GM23338 (cell line): Measurements from ENCODE around the gene MIAT. TPM values are rescaled to one million over a fixed set of nuclear protein-coding genes. Genes with fewer than 3 reads are reported as not detected.

Experiments
- ATAC-seq: fragments of 200-7000 bp; cut with Tn5 transposase; 3 replicates; pipeline ENCODE4 v1.9.1; 2020
- DNase-seq: peaks from one replicate; pipeline ENCODE4 v3.0.0-alpha.2; 2015; ENCODE audit warnings: low spot score
- H2AFZ ChIP-seq: fragments of 200-600 bp; sonication (generic); 2 replicates; pipeline ENCODE4 v1.8.0; 2016; ENCODE audit warnings: antibody characterized with exemption, mild to moderate bottlenecking, moderate library complexity
- H3F3A ChIP-seq: fragments of 200-600 bp; sonication (generic); replicated peaks from 2 replicates; pipeline ENCODE4 v1.8.0; 2017; ENCODE audit warnings: antibody characterized with exemption, mixed run types, low read depth
- H3K27ac ChIP-seq: fragments of 200-600 bp; sonication (generic); 2 replicates; pipeline ENCODE4 v1.6.1; 2016; ENCODE audit warnings: low read depth
- H3K27me3 ChIP-seq: fragments of 200-600 bp; sonication (generic); 2 replicates; pipeline ENCODE4 v1.8.0; 2016; ENCODE audit warnings: mild to moderate bottlenecking, mixed run types, moderate library complexity; ENCODE audit not compliant: insufficient read depth
- H3K36me3 ChIP-seq: fragments of 200-600 bp; sonication (generic); 2 replicates; pipeline ENCODE4 v1.8.0; 2016; ENCODE audit warnings: mild to moderate bottlenecking; ENCODE audit not compliant: insufficient read depth
- H3K4me1 ChIP-seq: fragments of 200-600 bp; sonication (generic); 2 replicates; pipeline ENCODE4 v1.8.0; 2016; ENCODE audit warnings: mild to moderate bottlenecking, moderate library complexity; ENCODE audit not compliant: insufficient read depth
- H3K4me2 ChIP-seq: fragments of 200-600 bp; sonication (generic); 2 replicates; pipeline ENCODE4 v1.7.1; 2017; ENCODE audit warnings: mixed run types
- H3K4me3 ChIP-seq: fragments of 200-600 bp; sonication (generic); 2 replicates; pipeline ENCODE4 v1.6.1; 2016; ENCODE audit warnings: mixed run types
- H3K79me2 ChIP-seq: fragments of 200-600 bp; sonication (generic); replicated peaks from 2 replicates; pipeline ENCODE4 v1.8.0; 2017; ENCODE audit warnings: mild to moderate bottlenecking; ENCODE audit not compliant: insufficient read depth
- H3K9me2 ChIP-seq: fragments of 200-600 bp; sonication (generic); 2 replicates; pipeline ENCODE4 v1.8.0; 2017; ENCODE audit not compliant: insufficient read depth
- H4K20me1 ChIP-seq: fragments of 200-600 bp; sonication (generic); replicated peaks from 2 replicates; pipeline ENCODE4 v1.8.0; 2017; ENCODE audit warnings: mild to moderate bottlenecking; ENCODE audit not compliant: insufficient read depth
- H3K27ac Mint-ChIP-seq: 2 replicates; pipeline ENCODE4 v1.8.0; 2020; ENCODE audit warnings: inconsistent platforms, mild to moderate bottlenecking, moderate library complexity, mixed read lengths
- H3K27me3 Mint-ChIP-seq: 3 replicates; pipeline ENCODE4 v1.8.0; 2022; ENCODE audit warnings: low read depth, mild to moderate bottlenecking, moderate library complexity, mixed read lengths, inconsistent platforms; ENCODE audit not compliant: insufficient read depth, poor library complexity
- H3K36me3 Mint-ChIP-seq: 3 replicates; pipeline ENCODE4 v1.8.0; 2021; ENCODE audit warnings: low read depth, mild to moderate bottlenecking, inconsistent platforms, moderate library complexity, mixed read lengths
- H3K4me1 Mint-ChIP-seq: 3 replicates; pipeline ENCODE4 v1.8.0; 2020; ENCODE audit warnings: mild to moderate bottlenecking, inconsistent platforms, mixed read lengths
- H3K4me3 Mint-ChIP-seq: 3 replicates; pipeline ENCODE4 v1.8.0; 2021; ENCODE audit warnings: moderate library complexity, mild to moderate bottlenecking, inconsistent platforms, mixed read lengths
- H3K9me3 Mint-ChIP-seq: 3 replicates; pipeline ENCODE4 v1.8.0; 2020; ENCODE audit warnings: moderate library complexity, mild to moderate bottlenecking, inconsistent platforms, mixed read lengths
- CREB1 ChIP-seq: fragments of 250-450 bp; sonication (Bioruptor Pico); IDR thresholded peaks from 2 replicates; pipeline ENCODE4 v1.5.0; 2020; ENCODE audit warnings: low read depth, mild to moderate bottlenecking, moderate library complexity
- CTCF ChIP-seq, 2 experiments: fragments of 200-600 bp in 1 of 2; sonication (generic) in 1 of 2; conservative IDR thresholded peaks; 2 replicates each; pipeline versions ENCODE4 v1.5.1 to v1.6.1; 2016 to 2017; ENCODE audit warnings: antibody characterized with exemption in 2 of 2, low read depth in 2 of 2, mild to moderate bottlenecking in 2 of 2, moderate library complexity in 1 of 2
- EZH2phosphoT487 ChIP-seq: fragments of 200-600 bp; sonication (generic); IDR thresholded peaks from one replicate; pipeline ENCODE4 v1.8.1; 2018; ENCODE audit warnings: antibody characterized with exemption; ENCODE audit not compliant: unreplicated experiment
- NANOG ChIP-seq: IDR thresholded peaks from 2 replicates; pipeline ENCODE4 v1.6.1; 2016; ENCODE audit warnings: antibody characterized with exemption, borderline replicate concordance
- POLR2AphosphoS5 ChIP-seq: IDR thresholded peaks from 2 replicates; pipeline ENCODE4 v1.6.1; 2016; ENCODE audit warnings: antibody characterized with exemption, low read depth
- REST ChIP-seq: IDR thresholded peaks from one replicate; pipeline ENCODE4 v1.6.1; 2018; ENCODE audit warnings: antibody characterized with exemption; ENCODE audit not compliant: unreplicated experiment
- STAT1 ChIP-seq: IDR thresholded peaks from one replicate; pipeline ENCODE4 v1.6.1; 2016; ENCODE audit warnings: antibody characterized with exemption; ENCODE audit not compliant: unreplicated experiment
- ZNF114 ChIP-seq: fragments of 250-450 bp; sonication (Bioruptor Pico); IDR thresholded peaks from 2 replicates; pipeline ENCODE4 v1.5.0; 2020; ENCODE audit warnings: mild to moderate bottlenecking, moderate library complexity
- ZNF331 ChIP-seq: fragments of 250-450 bp; sonication (Bioruptor Pico); IDR thresholded peaks from 2 replicates; pipeline ENCODE4 v1.5.0; 2020; ENCODE audit warnings: low read depth, mild to moderate bottlenecking, moderate library complexity
- ZNF462 ChIP-seq: fragments of 250-450 bp; sonication (Bioruptor Pico); IDR thresholded peaks from 2 replicates; pipeline ENCODE4 v1.5.0; 2020; ENCODE audit warnings: mild to moderate bottlenecking, moderate library complexity
- polyA plus RNA-seq: library from polyadenylated mRNA; unstranded; fragments of >200 nt; fragmentation: Nextera tagmentation; extraction: Ambion mirVana; gene quantifications from 2 replicates; pipeline ENCODE4 v1.2.1, GENCODE V29; 2016
- total RNA-seq: library from RNA; depleted of rRNA; stranded (reverse); fragments of >200 nt; shearing (Covaris generic); gene quantifications from 2 replicates; pipeline ENCODE4 v1.2.3, GENCODE V29; 2014
- TF ChIP-seq, protein P1 (sequence below): IDR thresholded peaks from 2 replicates; pipeline ENCODE4 v1.6.1; 2016; ENCODE audit warnings: antibody characterized with exemption

Gene MIAT
- total and polyA plus RNA-seq, 2 experiments from 2014 or later, result 10.0 to 63.6 TPM

GRCh38 chr22:26692215-26692614 is 34.8 kb downstream of the MIAT start (continued):
- TF ChIP-seq ZNF462 (CRISPR knock-in tag) (no peak), POLR2AphosphoS5 (no peak)
- TF ChIP-seq, protein P1, sequence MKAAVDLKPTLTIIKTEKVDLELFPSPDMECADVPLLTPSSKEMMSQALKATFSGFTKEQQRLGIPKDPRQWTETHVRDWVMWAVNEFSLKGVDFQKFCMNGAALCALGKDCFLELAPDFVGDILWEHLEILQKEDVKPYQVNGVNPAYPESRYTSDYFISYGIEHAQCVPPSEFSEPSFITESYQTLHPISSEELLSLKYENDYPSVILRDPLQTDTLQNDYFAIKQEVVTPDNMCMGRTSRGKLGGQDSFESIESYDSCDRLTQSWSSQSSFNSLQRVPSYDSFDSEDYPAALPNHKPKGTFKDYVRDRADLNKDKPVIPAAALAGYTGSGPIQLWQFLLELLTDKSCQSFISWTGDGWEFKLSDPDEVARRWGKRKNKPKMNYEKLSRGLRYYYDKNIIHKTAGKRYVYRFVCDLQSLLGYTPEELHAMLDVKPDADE, result no peak

DNA sequence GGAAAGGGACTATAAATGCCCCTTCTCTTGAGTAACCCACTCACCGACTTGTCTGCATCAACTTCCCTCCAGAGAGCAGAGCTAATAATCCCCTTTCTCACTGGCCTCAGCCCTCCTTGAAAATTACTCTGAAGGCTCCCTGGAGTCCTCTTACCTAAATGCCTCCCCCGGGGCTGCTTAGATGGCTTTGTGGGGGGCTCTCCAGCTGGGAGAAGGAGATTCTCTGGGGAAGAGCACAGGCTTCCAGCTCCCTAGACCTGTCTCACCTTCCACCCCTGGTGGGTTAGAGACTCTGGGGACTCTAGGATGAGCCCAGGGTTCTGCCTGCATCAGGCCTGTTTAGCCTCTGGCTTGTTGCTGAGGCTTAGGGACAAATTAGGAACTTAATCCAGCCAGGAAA is 39.8 kb downstream of the MIAT start:
- Histone ChIP-seq H3K9me2 (no peaks in the 10 kb centered on the region), H3K27me3 (no peaks in the 10 kb centered on the region), H3F3A (0 out of 2 replicates have a peak, but pooled peaks cover 2% of the 10 kb centered on the region), H3K27ac (no peak overlapping the region), H3K4me3 (no peak overlapping the region), H3K4me1 (no peaks in the 10 kb centered on the region; the same call in 1 of the 2 replicates), H3K36me3 (0 out of 2 replicates have a peak, but pooled peaks cover 11% of the 10 kb centered on the region), H2AFZ (no peak overlapping the region), H3K4me2 (no peak overlapping the region), H3K79me2 (no peaks in the 10 kb centered on the region), H4K20me1 (no peaks in the 10 kb centered on the region)
- Mint-ChIP-seq H3K4me3 (no peak overlapping the region), H3K4me1 (no peaks in the 10 kb centered on the region), H3K27me3 (peaks cover 2% of the 10 kb centered on the region), H3K9me3 (peaks cover 33% of the 10 kb centered on the region), H3K27ac (no peak overlapping the region), H3K36me3 (peaks cover 38% of the 10 kb centered on the region)
- ATAC-seq, result no peak
- no peak for DNase-seq
- no peak for TF ChIP-seq ZNF114 (CRISPR knock-in tag)
- no peak for TF ChIP-seq EZH2phosphoT487
- TF ChIP-seq CREB1 (CRISPR knock-in tag), result no peak
- no peak for TF ChIP-seq NANOG
- no peak for TF ChIP-seq CTCF (conservative IDR thresholded peaks at IDR 0.05; ENCODE audit: low read depth in 2 of 2)
- no peak for TF ChIP-seq REST
- no peak for TF ChIP-seq ZNF331 (CRISPR knock-in tag)
- TF ChIP-seq STAT1, result no peak
- TF ChIP-seq, protein P1, result no peak
